HepG2 (cell line): ENCODE data around the gene TFEB. TPM values are rescaled to one million over a fixed set of nuclear protein-coding genes. Genes with fewer than 3 reads are reported as not detected.

ENCODE experiments used
- ARID4A ChIP-seq: sonication (generic); formaldehyde crosslinking; IDR thresholded peaks from 2 replicates; pipeline ENCODE4 v1.5.0; 2020; ENCODE audit warnings: mild to moderate bottlenecking, missing genetic modification reagents, borderline replicate concordance
- E2F1 ChIP-seq: sonication (generic); formaldehyde crosslinking; IDR thresholded peaks from 2 replicates; pipeline ENCODE4 v1.5.0; 2020; ENCODE audit warnings: missing genetic modification reagents
- FOSL2 ChIP-seq: sonication (generic); formaldehyde crosslinking; IDR thresholded peaks from 2 replicates; pipeline ENCODE4 v1.4.0; 2020; ENCODE audit warnings: missing genetic modification reagents
- GABPA ChIP-seq, 2 experiments: IDR thresholded peaks; 2 replicates each; pipeline ENCODE4 v1.6.1; 2011 to 2016; ENCODE audit warnings: low read depth in 2 of 2, low read length in 1 of 2, missing biosample characterization in 1 of 2, missing genetic modification characterization in 1 of 2
- GPN1 ChIP-seq: sonication (generic); formaldehyde crosslinking; IDR thresholded peaks from 2 replicates; pipeline ENCODE4 v1.5.1; 2020; ENCODE audit warnings: missing genetic modification reagents, borderline replicate concordance
- JUN ChIP-seq: sonication (generic); formaldehyde crosslinking; IDR thresholded peaks from 2 replicates; pipeline ENCODE4 v1.4.0; 2020; ENCODE audit warnings: mild to moderate bottlenecking, missing genetic modification reagents
- ZBTB21 ChIP-seq: sonication (generic); formaldehyde crosslinking; IDR thresholded peaks from 2 replicates; pipeline ENCODE4 v1.4.0; 2020; ENCODE audit warnings: missing genetic modification reagents
- ZBTB7A ChIP-seq: sonication (generic); formaldehyde crosslinking; IDR thresholded peaks from 2 replicates; pipeline ENCODE4 v1.8.0; 2022; ENCODE audit warnings: mild to moderate bottlenecking, missing genetic modification reagents
- ZKSCAN1 ChIP-seq: fragments of 150-350 bp; IDR thresholded peaks from 2 replicates; pipeline ENCODE4 v1.6.1; 2014; ENCODE audit warnings: low read length
- ZNF550 ChIP-seq: sonication (generic); formaldehyde crosslinking; IDR thresholded peaks from 2 replicates; pipeline ENCODE4 v1.4.0; 2020; ENCODE audit warnings: mild to moderate bottlenecking, missing genetic modification reagents, borderline replicate concordance
- ZNF563 ChIP-seq: sonication (generic); formaldehyde crosslinking; IDR thresholded peaks from 2 replicates; pipeline ENCODE4 v1.8.0; 2022; ENCODE audit warnings: mild to moderate bottlenecking, moderate library complexity, missing genetic modification reagents
- ZNF569 ChIP-seq: sonication (generic); formaldehyde crosslinking; IDR thresholded peaks from 2 replicates; pipeline ENCODE4 v1.5.0; 2020; ENCODE audit warnings: mild to moderate bottlenecking, missing genetic modification reagents, moderate library complexity, borderline replicate concordance
- ZNF607 ChIP-seq: sonication (generic); formaldehyde crosslinking; IDR thresholded peaks from 2 replicates; pipeline ENCODE4 v1.5.1; 2020; ENCODE audit warnings: missing genetic modification reagents, mild to moderate bottlenecking, borderline replicate concordance
- ZNF740 ChIP-seq: sonication (generic); formaldehyde crosslinking; IDR thresholded peaks from 2 replicates; pipeline ENCODE4 v1.4.0; 2020; ENCODE audit warnings: missing genetic modification reagents
- ZNF747 ChIP-seq: sonication (generic); formaldehyde crosslinking; IDR thresholded peaks from 2 replicates; pipeline ENCODE4 v1.8.1; 2023; ENCODE audit warnings: missing genetic modification reagents, mild to moderate bottlenecking, borderline replicate concordance
- ZNF839 ChIP-seq: sonication (generic); formaldehyde crosslinking; IDR thresholded peaks from 2 replicates; pipeline ENCODE4 v1.4.0; 2020; ENCODE audit warnings: missing genetic modification reagents, mild to moderate bottlenecking, borderline replicate concordance
- polyA plus RNA-seq, 8 experiments: library from polyadenylated mRNA; depleted of rRNA in 3 of 8; stranded (reverse) in 7 of 8; unstranded in 1 of 8; fragments of >200 nt; fragmentation: Illumina TruSeq in 4 of 8; extraction: Trizol in 4 of 8; gene quantifications; 2 replicates each; pipeline versions ENCODE4 v1.2.1 to v1.2.3, GENCODE V29; 2011 to 2016; ENCODE audit warnings: low read depth in 4 of 8, missing spikeins in 1 of 8, mixed read lengths in 1 of 8; ENCODE audit not compliant: insufficient read depth in 1 of 8
- total RNA-seq, 5 experiments: library from RNA; depleted of rRNA; stranded (reverse); fragments of >200 nt; fragmentation: Illumina TruSeq; extraction: Trizol; gene quantifications; 2 replicates each; pipeline ENCODE4 v1.2.3, GENCODE V29; 2016; ENCODE audit warnings: low read depth in 1 of 5
- TF ChIP-seq, protein P1 (sequence below): sonication (generic); formaldehyde crosslinking; IDR thresholded peaks from 2 replicates; pipeline ENCODE4 v1.5.1; 2020; ENCODE audit warnings: mild to moderate bottlenecking, missing genetic modification reagents, borderline replicate concordance

The TFEB gene
- total and polyA plus RNA-seq, 2 of the 13 experiments (the other 11 are each of a cell fraction or from before 2014, with no cell fraction given): 13.3 to 18.7 TPM

DNA sequence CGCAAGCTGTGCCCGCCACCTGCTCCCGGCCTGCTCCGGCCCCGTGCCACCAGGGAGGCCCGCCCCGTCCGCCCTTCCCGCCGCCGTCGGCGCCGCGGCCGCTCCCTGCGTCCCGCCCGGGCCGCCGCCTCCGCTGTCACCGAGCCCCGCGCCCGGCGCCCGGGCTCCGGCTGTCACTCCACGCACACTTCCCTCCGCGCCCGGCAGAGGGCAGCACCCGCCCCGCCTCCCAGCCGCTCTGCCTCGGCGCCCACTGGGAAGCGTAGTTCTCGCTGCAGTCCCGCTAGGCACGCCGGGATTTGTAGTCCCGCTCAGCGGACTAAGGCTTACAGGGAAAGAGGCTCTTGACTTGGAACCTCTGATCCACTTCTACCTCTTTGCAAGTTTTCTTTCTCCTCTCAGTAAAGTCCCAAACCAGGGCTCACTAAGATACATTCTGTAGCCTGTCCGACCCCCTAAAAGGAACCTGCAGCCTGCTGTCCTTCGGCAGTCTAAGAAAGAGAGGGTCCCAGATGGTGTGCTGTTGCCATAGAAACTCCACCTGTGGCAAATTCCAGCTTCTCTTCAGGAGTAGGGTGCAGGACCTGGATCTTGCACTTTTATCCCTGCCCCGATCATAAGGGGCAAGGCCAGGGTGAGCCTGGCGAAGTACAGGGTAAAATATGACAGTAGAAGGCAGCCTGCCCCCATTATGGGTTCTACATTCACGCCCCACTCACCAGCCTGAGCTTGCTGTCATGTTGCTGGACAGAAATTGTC, at the start of gene TFEB (continued):
- TF ChIP-seq ARID4A (CRISPR knock-in tag) (peak; percentile 71; the same call in 1 of the 2 replicates), ZNF607 (CRISPR knock-in tag) (peak; percentile 84; the same call in 1 of the 2 replicates), ZKSCAN1 (no peak), ZNF550 (no peak), ZBTB7A (peak; percentile 6; the same call in 1 of the 2 replicates), ZNF747 (CRISPR knock-in tag) (peak; percentile 66; the same call in 1 of the 2 replicates), ZNF563 (CRISPR knock-in tag) (0 out of 2 replicates have a peak, but pooled peaks have one; percentile 6), ZNF839 (CRISPR knock-in tag) (0 out of 2 replicates have a peak, but pooled peaks have one; percentile 16), JUN (CRISPR knock-in tag) (no peak), ZNF569 (CRISPR knock-in tag) (no peak), GABPA (IDR thresholded peaks at IDR 0.05; ENCODE audit: low read depth, low read length) (no peak), GABPA (CRISPR knock-in tag; IDR thresholded peaks at IDR 0.05; ENCODE audit: low read depth) (peak; percentile 86), E2F1 (CRISPR knock-in tag) (no peak), GPN1 (no peak), FOSL2 (CRISPR knock-in tag) (peak; percentile 66), ZNF740 (CRISPR knock-in tag) (no peak; the same call in 1 of the 2 replicates), ZBTB21 (CRISPR knock-in tag) (0 out of 2 replicates have a peak, but pooled peaks have one; percentile 9)
- TF ChIP-seq, protein P1, sequence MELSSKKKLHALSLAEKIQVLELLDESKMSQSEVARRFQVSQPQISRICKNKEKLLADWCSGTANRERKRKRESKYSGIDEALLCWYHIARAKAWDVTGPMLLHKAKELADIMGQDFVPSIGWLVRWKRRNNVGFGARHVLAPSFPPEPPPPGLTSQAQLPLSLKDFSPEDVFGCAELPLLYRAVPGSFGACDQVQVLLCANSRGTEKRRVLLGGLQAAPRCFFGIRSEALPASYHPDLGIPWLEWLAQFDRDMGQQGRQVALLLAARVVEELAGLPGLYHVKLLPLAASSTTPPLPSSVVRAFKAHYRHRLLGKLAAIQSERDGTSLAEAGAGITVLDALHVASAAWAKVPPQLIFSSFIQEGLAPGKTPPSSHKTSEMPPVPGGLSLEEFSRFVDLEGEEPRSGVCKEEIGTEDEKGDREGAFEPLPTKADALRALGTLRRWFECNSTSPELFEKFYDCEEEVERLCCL (CRISPR knock-in tag): no peak
